Stimulated activated naive CD8-positive, alpha-beta T cell treated with anti-CD3 and anti-CD28 coated beads, Interleukin-15, Interleukin-2, amounts not matched to agents 100 ng/mL and 50 ng/mL, for 24 hours (primary cell): ENCODE results near the gene SLC25A27.

Experiments used
- H3K27ac Mint-ChIP-seq: one replicate; pipeline ENCODE4 v1.8.0; 2021; ENCODE audit warnings: mild to moderate bottlenecking, mixed read lengths
- H3K27me3 Mint-ChIP-seq: one replicate; pipeline ENCODE4 v1.8.0; 2021; ENCODE audit warnings: mixed read lengths
- H3K36me3 Mint-ChIP-seq: one replicate; pipeline ENCODE4 v1.8.0; 2021; ENCODE audit warnings: low read depth, mixed read lengths
- H3K4me1 Mint-ChIP-seq: one replicate; pipeline ENCODE4 v1.8.0; 2021; ENCODE audit warnings: low read depth, mixed read lengths
- H3K4me3 Mint-ChIP-seq: one replicate; pipeline ENCODE4 v1.8.0; 2021; ENCODE audit warnings: mild to moderate bottlenecking, mixed read lengths
- H3K9me3 Mint-ChIP-seq: one replicate; pipeline ENCODE4 v1.8.0; 2021; ENCODE audit warnings: mixed read lengths

The SLC25A27 gene

DNA sequence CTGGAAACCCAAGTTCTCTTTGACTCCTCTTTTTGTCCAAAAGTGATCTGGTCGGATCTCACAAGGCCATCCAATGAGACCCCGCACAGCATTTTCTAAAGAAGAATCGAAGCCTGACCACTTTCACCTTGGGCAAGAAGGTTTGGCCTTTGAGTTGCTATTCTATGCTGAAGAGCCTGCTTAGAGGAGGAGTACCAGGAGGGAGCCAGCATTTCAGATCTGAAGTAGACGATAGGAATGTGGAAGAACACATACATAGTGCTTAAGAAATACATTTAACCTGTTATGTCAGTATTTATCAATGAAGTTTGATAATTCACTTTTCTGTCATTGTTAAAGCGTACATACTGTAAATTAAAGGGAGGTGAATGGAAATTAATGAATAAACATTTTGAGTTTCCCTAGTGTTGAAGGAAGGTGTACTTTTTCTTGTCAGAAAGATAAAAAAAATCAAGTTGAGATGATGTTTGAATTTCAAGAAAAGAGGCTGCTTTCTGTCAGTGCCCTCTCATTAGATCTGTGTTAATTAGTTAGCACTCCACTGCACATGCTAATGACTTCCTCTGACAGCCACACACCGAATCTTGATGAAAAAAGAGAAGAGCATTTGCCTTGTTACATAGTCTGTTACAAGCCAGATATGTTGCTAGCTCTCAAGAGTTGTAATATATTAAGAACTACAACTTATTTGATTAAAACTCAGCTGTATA is 24.0 kb downstream of the SLC25A27 start:
- no peaks in the 10 kb centered on the region for H3K4me1 Mint-ChIP-seq
- H3K4me3 Mint-ChIP-seq, result no peak overlapping the region
- H3K27ac Mint-ChIP-seq, result no peak overlapping the region
- H3K36me3 Mint-ChIP-seq, result no peaks in the 10 kb centered on the region
- H3K9me3 Mint-ChIP-seq, result no peaks in the 10 kb centered on the region
- peaks cover 8% of the 10 kb centered on the region for H3K27me3 Mint-ChIP-seq

DNA sequence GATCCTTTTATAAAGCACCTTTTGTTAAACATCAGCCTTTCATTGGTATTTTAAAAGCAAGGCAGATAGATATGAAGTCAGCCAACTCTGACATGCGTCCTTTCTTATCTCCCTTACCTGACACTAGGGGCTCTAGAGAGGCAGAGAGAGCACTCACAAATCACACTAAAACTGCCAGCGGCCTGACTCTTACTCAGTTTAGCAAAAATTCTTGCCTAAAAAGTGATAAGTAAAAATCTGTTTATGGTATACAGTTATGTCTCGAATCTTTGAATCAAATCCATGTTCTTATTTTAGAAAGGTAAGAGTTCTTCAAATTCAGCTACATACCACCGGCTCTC is 24.5 kb downstream of the SLC25A27 start:
- H3K27ac Mint-ChIP-seq, result no peak overlapping the region
- no peaks in the 10 kb centered on the region for H3K36me3 Mint-ChIP-seq

DNA sequence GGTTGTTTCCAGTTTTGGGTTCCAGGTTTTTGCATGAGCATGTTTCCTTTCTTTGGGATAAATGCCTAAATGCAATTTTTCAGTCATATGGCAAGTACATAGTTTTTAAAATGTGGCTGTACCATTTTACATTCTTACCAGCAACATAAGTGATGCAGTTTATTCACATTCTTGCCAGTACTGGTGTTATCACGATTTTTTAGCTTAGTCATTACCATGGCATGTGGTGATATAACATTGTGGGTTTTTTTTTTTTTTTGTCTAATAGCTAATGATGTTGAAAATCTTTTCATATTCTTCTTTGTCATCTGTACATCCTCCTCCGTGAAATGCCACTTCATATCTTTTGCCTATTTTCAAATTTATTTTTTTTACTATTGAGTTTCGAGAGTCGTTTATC is 32.0 kb downstream of the SLC25A27 start:
- peaks cover 21% of the 10 kb centered on the region for H3K27me3 Mint-ChIP-seq
- no peak overlapping the region for H3K4me3 Mint-ChIP-seq
- H3K36me3 Mint-ChIP-seq, result no peaks in the 10 kb centered on the region
- H3K4me1 Mint-ChIP-seq, result no peaks in the 10 kb centered on the region
- no peak overlapping the region for H3K27ac Mint-ChIP-seq
- no peaks in the 10 kb centered on the region for H3K9me3 Mint-ChIP-seq

More for the DNA sequence above, 24.5 kb downstream of the SLC25A27 start:
- Mint-ChIP-seq H3K4me3 (no peak overlapping the region), H3K9me3 (no peaks in the 10 kb centered on the region), H3K4me1 (no peaks in the 10 kb centered on the region), H3K27me3 (peaks cover 12% of the 10 kb centered on the region)

DNA sequence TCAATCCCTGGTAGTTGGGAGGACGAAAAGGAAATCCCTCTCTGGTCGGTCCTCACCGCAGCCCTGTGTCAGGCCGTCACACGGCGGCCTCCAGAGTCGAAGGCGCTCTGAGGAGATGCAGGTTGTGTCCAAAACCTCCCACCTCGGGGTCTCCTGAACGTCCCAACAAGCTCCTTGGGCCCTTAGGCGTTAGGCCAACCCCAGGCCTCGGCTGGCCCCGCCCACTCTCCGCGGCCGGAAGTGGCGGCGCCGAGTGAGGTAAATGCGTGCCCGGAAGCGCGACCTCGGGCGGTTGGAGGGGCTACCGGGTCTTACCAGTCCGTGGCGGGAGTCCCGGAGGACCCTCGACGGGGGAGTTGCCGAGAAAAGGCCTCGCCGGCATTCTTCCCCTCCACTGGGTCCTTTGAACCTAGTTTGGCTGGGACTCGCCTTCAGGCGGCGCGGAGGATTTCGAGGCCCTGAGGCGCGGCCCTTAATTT is 34.9 kb downstream of the SLC25A27 start, which contains the start of gene TDRD6:
TDRD6 (plus strand) TSS at position 267 of the 479 bp plus-strand sequence. CDS start 244 bp downstream, outside the sequence.
- Mint-ChIP-seq H3K9me3 (no peaks in the 10 kb centered on the region), H3K27me3 (peaks cover 21% of the 10 kb centered on the region), H3K4me1 (no peaks in the 10 kb centered on the region), H3K36me3 (no peaks in the 10 kb centered on the region), H3K27ac (no peak within 1 kb of the TSS), H3K4me3 (no peak within 1 kb of the TSS)

DNA sequence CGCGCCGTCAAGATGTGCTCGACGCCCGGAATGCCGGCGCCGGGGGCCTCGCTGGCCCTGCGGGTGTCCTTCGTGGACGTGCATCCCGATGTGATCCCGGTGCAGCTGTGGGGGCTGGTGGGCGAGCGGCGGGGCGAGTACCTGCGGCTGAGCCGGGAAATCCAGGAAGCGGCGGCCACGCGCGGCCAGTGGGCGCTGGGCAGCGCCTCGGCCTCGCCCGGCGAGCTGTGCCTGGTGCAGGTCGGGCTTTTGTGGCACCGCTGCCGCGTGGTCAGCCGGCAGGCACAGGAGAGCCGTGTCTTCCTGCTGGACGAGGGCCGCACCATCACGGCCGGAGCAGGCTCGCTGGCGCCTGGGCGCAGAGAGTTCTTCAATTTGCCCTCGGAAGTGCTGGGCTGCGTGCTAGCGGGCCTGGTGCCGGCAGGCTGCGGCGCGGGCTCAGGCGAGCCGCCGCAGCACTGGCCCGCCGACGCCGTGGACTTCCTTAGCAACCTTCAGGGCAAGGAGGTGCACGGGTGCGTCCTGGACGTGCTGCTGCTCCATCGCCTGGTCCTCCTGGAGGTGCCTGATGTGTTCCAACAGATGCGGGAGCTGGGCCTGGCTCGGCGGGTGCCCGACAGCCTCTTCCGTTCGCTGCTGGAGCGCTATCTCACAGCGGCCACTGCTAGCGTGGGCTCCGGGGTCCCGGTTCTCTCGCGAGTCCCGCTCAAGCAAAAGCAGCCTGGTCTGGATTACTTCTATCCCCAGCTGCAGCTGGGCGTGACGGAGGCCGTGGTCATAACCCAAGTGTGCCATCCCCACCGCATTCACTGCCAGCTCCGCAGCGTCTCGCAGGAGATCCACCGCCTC is 35.6 kb downstream of the SLC25A27 start:
- no peak overlapping the region for H3K4me3 Mint-ChIP-seq
- H3K27me3 Mint-ChIP-seq, result peaks cover 19% of the 10 kb centered on the region
- no peaks in the 10 kb centered on the region for H3K4me1 Mint-ChIP-seq
- no peaks in the 10 kb centered on the region for H3K36me3 Mint-ChIP-seq
- no peaks in the 10 kb centered on the region for H3K9me3 Mint-ChIP-seq
- no peak overlapping the region for H3K27ac Mint-ChIP-seq

DNA sequence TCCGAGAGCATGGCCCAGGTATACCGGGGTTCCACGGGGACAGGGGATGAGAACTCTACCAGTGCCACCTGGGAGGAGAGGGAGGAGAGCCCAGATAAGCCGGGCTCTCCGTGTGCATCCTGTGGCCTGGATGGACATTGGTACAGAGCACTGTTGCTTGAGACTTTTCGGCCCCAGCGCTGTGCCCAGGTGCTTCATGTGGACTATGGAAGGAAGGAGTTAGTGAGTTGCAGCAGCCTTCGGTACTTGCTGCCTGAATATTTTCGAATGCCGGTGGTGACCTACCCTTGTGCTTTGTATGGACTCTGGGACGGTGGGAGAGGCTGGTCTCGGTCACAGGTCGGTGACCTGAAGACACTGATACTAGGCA is 36.2 kb downstream of the SLC25A27 start:
- Mint-ChIP-seq H3K4me1 (no peaks in the 10 kb centered on the region), H3K36me3 (no peaks in the 10 kb centered on the region), H3K9me3 (peaks cover 3% of the 10 kb centered on the region), H3K27ac (no peak overlapping the region), H3K27me3 (peaks cover 25% of the 10 kb centered on the region), H3K4me3 (no peak overlapping the region)

DNA sequence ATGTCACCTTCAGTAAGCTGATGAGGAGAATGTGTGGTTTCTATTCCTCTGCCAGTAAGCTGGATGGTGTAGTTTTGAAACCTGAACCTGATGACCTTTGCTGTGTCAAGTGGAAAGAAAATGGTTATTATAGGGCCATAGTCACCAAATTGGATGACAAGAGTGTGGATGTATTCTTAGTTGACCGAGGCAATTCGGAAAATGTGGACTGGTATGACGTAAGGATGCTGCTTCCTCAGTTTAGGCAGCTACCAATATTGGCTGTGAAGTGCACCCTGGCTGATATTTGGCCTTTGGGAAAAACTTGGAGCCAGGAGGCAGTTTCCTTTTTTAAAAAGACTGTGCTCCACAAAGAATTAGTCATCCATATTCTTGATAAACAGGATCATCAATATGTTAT is 36.9 kb downstream of the SLC25A27 start:
- H3K4me1 Mint-ChIP-seq, result no peaks in the 10 kb centered on the region
- H3K4me3 Mint-ChIP-seq, result no peak overlapping the region
- no peak overlapping the region for H3K27ac Mint-ChIP-seq
- H3K36me3 Mint-ChIP-seq, result no peaks in the 10 kb centered on the region
- peaks cover 25% of the 10 kb centered on the region for H3K27me3 Mint-ChIP-seq
- H3K9me3 Mint-ChIP-seq, result peaks cover 3% of the 10 kb centered on the region

DNA sequence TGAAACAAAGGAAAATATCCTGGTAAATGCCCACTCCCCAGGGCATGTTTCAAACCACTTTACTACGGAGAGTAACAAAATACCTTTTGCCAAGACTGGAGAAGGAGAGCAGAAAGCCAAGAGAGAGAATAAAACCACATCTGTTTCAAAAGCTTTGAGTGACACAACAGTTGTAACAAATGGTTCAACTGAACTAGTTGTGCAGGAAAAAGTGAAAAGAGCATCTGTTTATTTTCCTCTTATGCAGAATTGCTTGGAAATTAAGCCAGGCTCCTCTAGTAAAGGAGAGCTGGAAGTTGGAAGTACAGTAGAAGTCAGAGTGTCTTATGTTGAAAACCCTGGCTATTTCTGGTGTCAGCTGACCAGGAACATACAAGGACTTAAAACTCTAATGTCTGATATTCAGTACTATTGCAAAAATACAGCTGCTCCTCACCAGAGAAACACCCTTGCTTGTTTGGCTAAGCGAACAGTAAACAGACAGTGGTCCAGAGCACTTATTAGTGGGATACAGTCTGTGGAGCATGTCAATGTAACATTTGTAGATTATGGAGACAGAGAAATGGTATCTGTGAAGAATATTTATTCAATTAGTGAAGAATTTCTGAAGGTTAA is 37.5 kb downstream of the SLC25A27 start:
- Mint-ChIP-seq H3K27me3 (peaks cover 21% of the 10 kb centered on the region), H3K9me3 (peaks cover 3% of the 10 kb centered on the region), H3K27ac (no peak overlapping the region), H3K4me1 (no peaks in the 10 kb centered on the region), H3K4me3 (no peak overlapping the region), H3K36me3 (no peaks in the 10 kb centered on the region)

DNA sequence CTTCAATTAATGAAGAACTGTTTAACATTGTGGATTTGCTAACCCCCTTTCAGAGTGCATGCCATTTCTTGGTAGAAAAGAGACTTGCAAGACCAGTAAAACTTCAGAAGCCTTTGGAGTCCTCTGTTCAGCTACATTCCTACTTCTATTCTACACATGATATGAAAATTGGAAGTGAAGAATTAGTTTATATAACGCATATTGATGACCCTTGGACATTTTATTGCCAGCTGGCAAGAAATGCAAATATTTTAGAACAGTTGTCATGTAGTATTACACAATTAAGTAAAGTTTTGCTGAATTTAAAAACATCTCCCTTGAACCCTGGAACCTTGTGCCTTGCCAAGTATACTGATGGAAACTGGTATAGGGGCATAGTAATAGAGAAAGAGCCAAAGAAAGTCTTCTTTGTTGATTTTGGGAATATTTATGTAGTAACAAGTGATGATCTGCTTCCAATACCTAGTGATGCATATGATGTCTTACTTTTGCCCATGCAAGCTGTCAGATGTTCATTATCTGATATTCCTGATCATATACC is 38.2 kb downstream of the SLC25A27 start:
- Mint-ChIP-seq H3K4me3 (no peak overlapping the region), H3K9me3 (peaks cover 3% of the 10 kb centered on the region), H3K27me3 (peaks cover 25% of the 10 kb centered on the region), H3K4me1 (no peaks in the 10 kb centered on the region), H3K27ac (no peak overlapping the region), H3K36me3 (no peaks in the 10 kb centered on the region)

DNA sequence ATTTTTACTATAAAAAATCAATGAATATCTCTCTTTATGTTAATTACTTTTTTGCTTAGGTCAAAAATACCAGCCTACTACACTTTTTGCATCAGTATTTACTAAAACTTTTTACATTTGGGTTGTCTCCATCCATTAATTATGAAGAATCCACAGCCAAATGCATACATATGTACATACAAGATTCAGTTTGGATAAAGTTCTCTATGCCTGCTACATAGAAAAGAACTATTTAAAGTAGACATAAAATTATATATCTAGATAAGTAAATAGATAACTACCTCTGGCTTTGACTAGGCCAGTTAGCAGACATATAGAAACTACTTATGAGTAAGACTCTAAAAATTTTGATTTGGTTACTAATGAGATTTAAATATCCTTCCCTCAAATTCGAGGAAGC is 47.2 kb downstream of the SLC25A27 start:
- Mint-ChIP-seq H3K4me1 (no peaks in the 10 kb centered on the region), H3K4me3 (no peak overlapping the region), H3K27ac (no peak overlapping the region), H3K36me3 (no peaks in the 10 kb centered on the region), H3K9me3 (no peaks in the 10 kb centered on the region), H3K27me3 (peaks cover 39% of the 10 kb centered on the region)

DNA sequence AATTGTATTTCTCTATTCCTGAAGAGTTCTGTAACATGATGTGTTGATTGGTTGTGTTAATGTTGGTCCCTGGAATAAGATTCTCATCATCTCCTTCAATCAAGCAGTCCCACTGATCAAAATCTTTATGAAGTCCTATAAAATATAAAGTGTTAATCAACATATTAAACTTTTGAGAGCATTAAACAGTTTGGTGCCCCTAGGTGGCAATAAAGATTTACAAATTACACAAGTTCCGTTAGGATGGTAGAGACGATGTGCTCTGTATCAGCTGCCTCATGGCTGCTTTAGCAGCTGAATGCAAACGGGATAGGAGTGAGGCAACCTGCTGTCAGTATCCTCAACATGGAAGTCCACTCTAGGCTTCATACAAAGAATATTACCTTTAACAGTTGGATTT is 51.8 kb downstream of the SLC25A27 start:
- Mint-ChIP-seq H3K4me1 (no peaks in the 10 kb centered on the region), H3K9me3 (no peaks in the 10 kb centered on the region), H3K27ac (no peak overlapping the region), H3K36me3 (no peaks in the 10 kb centered on the region), H3K27me3 (peaks cover 56% of the 10 kb centered on the region), H3K4me3 (no peak overlapping the region)

DNA sequence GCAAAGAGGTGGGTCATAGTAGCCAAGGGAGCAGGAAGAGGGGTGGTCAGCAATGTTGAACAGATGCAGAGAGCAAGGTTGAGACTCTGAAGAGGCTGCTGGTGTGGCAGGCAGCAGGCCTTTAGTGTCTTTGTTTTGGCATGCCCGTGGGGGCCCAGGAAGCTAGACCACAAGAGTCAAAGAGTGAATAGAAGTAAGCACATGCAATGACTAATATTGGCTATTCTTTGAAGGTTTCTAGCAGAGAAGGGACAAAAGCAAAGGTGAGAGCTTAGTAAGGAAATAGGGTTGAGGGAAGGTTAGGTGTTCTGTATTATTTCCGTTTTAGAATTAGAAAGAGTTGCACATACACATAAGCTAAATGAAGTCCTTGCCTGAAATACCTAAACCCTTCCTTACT is 53.7 kb downstream of the SLC25A27 start:
- Mint-ChIP-seq H3K4me3 (no peak overlapping the region), H3K27ac (no peak overlapping the region), H3K4me1 (no peaks in the 10 kb centered on the region), H3K9me3 (no peaks in the 10 kb centered on the region), H3K27me3 (peaks cover 52% of the 10 kb centered on the region), H3K36me3 (no peaks in the 10 kb centered on the region)

DNA sequence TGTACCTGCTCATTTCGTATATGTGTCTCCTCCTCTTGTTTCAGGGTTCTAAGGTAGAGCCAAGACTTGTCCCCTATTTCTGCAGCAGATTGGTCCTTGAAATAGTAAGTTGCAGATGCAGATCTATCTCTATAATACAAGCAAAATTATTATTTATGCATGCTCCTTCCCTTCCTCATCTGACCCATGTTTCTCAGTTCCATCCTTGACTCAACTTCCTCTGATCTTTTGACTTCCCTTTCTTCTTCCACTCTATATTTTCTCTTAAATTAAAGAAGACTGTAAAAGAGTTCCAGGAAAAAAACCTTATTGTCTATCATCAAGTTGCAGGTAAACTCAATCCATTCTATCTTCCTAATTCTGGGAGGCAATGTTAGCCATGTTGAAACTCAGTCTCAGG is 58.7 kb downstream of the SLC25A27 start:
- Mint-ChIP-seq H3K9me3 (no peaks in the 10 kb centered on the region), H3K27ac (no peak overlapping the region), H3K27me3 (peaks cover 17% of the 10 kb centered on the region), H3K36me3 (no peaks in the 10 kb centered on the region), H3K4me3 (no peak overlapping the region), H3K4me1 (no peaks in the 10 kb centered on the region)

DNA sequence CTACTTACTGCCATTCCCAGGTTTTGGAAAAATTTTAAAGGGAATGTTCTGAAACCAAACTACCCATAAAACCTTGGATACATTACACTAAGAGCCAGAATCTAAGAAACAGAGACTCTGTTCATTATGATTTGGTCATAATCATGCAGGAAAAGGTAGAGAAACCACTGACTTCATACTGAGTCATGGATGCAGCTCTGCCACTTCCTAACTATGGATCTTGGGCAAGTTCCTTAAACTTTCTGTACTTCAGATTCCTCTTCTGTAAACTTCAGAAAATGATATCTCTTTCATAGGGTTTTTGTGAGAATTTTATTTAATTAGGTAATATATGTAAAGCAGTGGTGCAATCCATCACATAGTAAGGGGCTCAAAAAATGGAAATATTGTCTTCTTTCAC is 62.4 kb downstream of the SLC25A27 start:
- Mint-ChIP-seq H3K4me1 (no peaks in the 10 kb centered on the region), H3K27ac (no peak overlapping the region), H3K4me3 (no peak overlapping the region), H3K9me3 (no peaks in the 10 kb centered on the region), H3K27me3 (peaks cover 8% of the 10 kb centered on the region), H3K36me3 (no peaks in the 10 kb centered on the region)

DNA sequence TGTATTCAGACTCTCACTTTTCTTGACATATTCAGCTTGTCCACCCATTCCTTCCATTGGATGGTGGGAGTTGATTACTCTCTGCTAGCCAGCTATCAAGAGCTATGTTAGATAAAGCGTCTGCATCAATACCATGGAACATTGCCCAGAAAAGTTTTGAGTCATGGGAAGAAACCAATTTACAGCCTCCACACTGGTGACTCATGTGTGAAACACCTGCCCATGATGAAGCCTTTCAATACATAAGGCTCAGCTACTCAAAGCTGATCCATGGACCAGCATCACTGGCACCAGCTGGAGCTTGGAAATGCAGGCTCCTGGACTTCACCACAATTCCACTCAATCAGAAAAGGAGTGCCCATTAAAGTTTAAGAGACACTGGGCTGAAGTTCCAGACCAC is 66.3 kb downstream of the SLC25A27 start:
- H3K36me3 Mint-ChIP-seq, result no peaks in the 10 kb centered on the region
- no peaks in the 10 kb centered on the region for H3K4me1 Mint-ChIP-seq
- H3K4me3 Mint-ChIP-seq, result no peak overlapping the region
- no peak overlapping the region for H3K27ac Mint-ChIP-seq
- H3K27me3 Mint-ChIP-seq, result peaks cover 16% of the 10 kb centered on the region
- H3K9me3 Mint-ChIP-seq, result no peaks in the 10 kb centered on the region
